ENCODE results near the gene EMP3. TPM values are rescaled to one million over a fixed set of nuclear protein-coding genes. Genes with fewer than 3 reads are reported as not detected.
A peak's percentile ranks its signal among the peaks of the same experiment; 100 is the strongest.

The EMP3 gene
- total and polyA plus RNA-seq, 2 of the 13 experiments (the other 11 are each of a cell fraction or from before 2014, with no cell fraction given) = 2.2 to 7.8 TPM

DNA sequence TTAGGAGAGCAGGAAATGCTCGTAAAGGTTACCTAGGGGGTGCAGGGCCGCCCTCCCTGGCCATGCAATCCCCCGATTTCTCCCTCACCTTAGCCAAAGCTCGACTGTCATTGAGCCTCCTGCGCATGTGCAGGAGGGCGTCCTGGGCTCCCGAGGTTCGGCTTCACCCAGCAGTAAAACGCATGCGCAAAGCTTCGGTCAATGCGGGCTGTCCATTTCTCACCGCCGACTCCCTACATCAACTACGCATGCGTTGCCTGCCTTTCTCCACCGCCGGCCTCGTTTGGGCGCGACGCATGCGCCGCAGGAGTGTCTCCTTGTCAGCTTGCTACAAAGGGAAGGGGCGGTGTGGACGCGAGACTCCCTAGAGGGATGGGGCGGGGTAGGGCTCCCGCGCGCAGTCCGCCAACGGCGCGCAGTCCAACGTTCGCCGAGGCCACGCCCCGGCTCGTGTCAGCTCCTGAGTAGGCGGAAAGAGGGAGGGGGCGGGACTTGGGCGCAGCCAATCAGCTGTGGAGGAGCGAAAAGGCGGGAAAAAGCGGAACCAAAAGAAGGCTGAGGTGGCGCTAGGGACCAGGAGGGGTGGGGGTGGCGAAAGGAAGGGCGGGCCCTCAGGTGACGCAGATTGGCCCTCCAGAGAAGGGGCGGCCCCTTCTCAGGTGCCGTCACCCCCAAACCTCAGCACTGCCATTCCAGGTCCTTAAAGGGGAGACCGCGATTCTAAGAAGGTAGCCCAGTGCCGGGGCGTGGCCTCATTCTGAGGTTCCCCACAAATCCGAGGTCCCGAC lies 38.7 kb downstream of the EMP3 start, which contains the start of the genes SYNGR4 and TMEM143 (continued):
- TF ChIP-seq ZNF451 (CRISPR knock-in tag; IDR thresholded peaks at IDR 0.05) (no peak), ZNF644 (CRISPR knock-in tag; IDR thresholded peaks at IDR 0.05; ENCODE audit: low read depth) (no peak), RAD21 (CRISPR knock-in tag; IDR thresholded peaks at IDR 0.05) (no peak), ZSCAN21 (CRISPR knock-in tag; IDR thresholded peaks at IDR 0.05; ENCODE audit: borderline replicate concordance) (no peak; the same call in 1 of the 2 replicates), POLR2A (IDR thresholded peaks at IDR 0.05; ENCODE audit: insufficient read depth in 1 of 2, low read depth in 2 of 2, low read length in 2 of 2) (peak; percentile 64 to 80), ZNF616 (CRISPR knock-in tag; IDR thresholded peaks at IDR 0.05; ENCODE audit: low read depth) (no peak), ZNF20 (CRISPR knock-in tag; IDR thresholded peaks at IDR 0.05) (no peak), STAG1 (CRISPR knock-in tag; IDR thresholded peaks at IDR 0.05) (no peak), SP2 (CRISPR knock-in tag; IDR thresholded peaks at IDR 0.05) (peak; percentile 83), RXRA (CRISPR knock-in tag; IDR thresholded peaks at IDR 0.05) (no peak), ZNF317 (CRISPR knock-in tag; IDR thresholded peaks at IDR 0.05) (no peak), NCOR1 (IDR thresholded peaks at IDR 0.05; ENCODE audit: borderline replicate concordance, low read length) (no peak), SPEN (CRISPR knock-in tag; IDR thresholded peaks at IDR 0.05; ENCODE audit: low read depth) (no peak), NFE2L1 (CRISPR knock-in tag; IDR thresholded peaks at IDR 0.05; ENCODE audit: borderline replicate concordance) (no peak), BRD4 (CRISPR knock-in tag; IDR thresholded peaks at IDR 0.05) (no peak), HOXA7 (CRISPR knock-in tag; IDR thresholded peaks at IDR 0.05) (no peak), RBAK (CRISPR knock-in tag; IDR thresholded peaks at IDR 0.05) (no peak), NR3C1 (CRISPR knock-in tag; IDR thresholded peaks at IDR 0.05) (no peak)
- TF ChIP-seq, protein P1, sequence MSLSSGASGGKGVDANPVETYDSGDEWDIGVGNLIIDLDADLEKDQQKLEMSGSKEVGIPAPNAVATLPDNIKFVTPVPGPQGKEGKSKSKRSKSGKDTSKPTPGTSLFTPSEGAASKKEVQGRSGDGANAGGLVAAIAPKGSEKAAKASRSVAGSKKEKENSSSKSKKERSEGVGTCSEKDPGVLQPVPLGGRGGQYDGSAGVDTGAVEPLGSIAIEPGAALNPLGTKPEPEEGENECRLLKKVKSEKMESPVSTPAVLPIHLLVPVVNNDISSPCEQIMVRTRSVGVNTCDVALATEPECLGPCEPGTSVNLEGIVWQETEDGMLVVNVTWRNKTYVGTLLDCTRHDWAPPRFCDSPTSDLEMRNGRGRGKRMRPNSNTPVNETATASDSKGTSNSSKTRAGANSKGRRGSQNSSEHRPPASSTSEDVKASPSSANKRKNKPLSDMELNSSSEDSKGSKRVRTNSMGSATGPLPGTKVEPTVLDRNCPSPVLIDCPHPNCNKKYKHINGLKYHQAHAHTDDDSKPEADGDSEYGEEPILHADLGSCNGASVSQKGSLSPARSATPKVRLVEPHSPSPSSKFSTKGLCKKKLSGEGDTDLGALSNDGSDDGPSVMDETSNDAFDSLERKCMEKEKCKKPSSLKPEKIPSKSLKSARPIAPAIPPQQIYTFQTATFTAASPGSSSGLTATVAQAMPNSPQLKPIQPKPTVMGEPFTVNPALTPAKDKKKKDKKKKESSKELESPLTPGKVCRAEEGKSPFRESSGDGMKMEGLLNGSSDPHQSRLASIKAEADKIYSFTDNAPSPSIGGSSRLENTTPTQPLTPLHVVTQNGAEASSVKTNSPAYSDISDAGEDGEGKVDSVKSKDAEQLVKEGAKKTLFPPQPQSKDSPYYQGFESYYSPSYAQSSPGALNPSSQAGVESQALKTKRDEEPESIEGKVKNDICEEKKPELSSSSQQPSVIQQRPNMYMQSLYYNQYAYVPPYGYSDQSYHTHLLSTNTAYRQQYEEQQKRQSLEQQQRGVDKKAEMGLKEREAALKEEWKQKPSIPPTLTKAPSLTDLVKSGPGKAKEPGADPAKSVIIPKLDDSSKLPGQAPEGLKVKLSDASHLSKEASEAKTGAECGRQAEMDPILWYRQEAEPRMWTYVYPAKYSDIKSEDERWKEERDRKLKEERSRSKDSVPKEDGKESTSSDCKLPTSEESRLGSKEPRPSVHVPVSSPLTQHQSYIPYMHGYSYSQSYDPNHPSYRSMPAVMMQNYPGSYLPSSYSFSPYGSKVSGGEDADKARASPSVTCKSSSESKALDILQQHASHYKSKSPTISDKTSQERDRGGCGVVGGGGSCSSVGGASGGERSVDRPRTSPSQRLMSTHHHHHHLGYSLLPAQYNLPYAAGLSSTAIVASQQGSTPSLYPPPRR (CRISPR knock-in tag; IDR thresholded peaks at IDR 0.05; ENCODE audit: borderline replicate concordance) = no peak; the same call in 1 of the 2 replicates
- TF ChIP-seq, protein P2, sequence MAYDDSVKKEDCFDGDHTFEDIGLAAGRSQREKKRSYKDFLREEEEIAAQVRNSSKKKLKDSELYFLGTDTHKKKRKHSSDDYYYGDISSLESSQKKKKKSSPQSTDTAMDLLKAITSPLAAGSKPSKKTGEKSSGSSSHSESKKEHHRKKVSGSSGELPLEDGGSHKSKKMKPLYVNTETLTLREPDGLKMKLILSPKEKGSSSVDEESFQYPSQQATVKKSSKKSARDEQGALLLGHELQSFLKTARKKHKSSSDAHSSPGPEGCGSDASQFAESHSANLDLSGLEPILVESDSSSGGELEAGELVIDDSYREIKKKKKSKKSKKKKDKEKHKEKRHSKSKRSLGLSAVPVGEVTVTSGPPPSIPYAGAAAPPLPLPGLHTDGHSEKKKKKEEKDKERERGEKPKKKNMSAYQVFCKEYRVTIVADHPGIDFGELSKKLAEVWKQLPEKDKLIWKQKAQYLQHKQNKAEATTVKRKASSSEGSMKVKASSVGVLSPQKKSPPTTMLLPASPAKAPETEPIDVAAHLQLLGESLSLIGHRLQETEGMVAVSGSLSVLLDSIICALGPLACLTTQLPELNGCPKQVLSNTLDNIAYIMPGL (CRISPR knock-in tag; IDR thresholded peaks at IDR 0.05; ENCODE audit: borderline replicate concordance in 1 of 2, low read depth in 1 of 2) = peak in 1 of 2 experiments; percentile 8; a peak in 1 of 4 replicates
- TF ChIP-seq, protein P3, sequence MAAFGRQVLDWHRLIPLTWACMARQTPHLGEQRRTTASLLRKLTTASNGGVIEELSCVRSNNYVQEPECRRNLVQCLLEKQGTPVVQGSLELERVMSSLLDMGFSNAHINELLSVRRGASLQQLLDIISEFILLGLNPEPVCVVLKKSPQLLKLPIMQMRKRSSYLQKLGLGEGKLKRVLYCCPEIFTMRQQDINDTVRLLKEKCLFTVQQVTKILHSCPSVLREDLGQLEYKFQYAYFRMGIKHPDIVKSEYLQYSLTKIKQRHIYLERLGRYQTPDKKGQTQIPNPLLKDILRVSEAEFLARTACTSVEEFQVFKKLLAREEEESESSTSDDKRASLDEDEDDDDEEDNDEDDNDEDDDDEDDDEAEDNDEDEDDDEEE (CRISPR knock-in tag; IDR thresholded peaks at IDR 0.05) = no peak; the same call in 1 of the 2 replicates
- TF ChIP-seq, protein P4, sequence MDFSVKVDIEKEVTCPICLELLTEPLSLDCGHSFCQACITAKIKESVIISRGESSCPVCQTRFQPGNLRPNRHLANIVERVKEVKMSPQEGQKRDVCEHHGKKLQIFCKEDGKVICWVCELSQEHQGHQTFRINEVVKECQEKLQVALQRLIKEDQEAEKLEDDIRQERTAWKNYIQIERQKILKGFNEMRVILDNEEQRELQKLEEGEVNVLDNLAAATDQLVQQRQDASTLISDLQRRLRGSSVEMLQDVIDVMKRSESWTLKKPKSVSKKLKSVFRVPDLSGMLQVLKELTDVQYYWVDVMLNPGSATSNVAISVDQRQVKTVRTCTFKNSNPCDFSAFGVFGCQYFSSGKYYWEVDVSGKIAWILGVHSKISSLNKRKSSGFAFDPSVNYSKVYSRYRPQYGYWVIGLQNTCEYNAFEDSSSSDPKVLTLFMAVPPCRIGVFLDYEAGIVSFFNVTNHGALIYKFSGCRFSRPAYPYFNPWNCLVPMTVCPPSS (IDR thresholded peaks at IDR 0.05) = no peak
